GM12891 (cell line): ENCODE results near the gene CD320.
"Not testable (repeated sequence)": the region's sequence is repeated elsewhere in the genome, so short reads cannot be mapped to it uniquely, and the experiment has no call there.

ENCODE experiments used
- POLR2A ChIP-seq: IDR thresholded peaks from 2 replicates; pipeline ENCODE4 v1.6.1; 2011; ENCODE audit warnings: low read depth, low read length, control low read depth
- POLR2AphosphoS5 ChIP-seq: IDR thresholded peaks from 2 replicates; pipeline ENCODE4 v1.6.1; 2011; ENCODE audit warnings: low read depth, low read length, control low read depth
- TAF1 ChIP-seq: IDR thresholded peaks from 2 replicates; pipeline ENCODE4 v1.6.1; 2011; ENCODE audit warnings: low read depth, low read length, control low read depth

DNA sequence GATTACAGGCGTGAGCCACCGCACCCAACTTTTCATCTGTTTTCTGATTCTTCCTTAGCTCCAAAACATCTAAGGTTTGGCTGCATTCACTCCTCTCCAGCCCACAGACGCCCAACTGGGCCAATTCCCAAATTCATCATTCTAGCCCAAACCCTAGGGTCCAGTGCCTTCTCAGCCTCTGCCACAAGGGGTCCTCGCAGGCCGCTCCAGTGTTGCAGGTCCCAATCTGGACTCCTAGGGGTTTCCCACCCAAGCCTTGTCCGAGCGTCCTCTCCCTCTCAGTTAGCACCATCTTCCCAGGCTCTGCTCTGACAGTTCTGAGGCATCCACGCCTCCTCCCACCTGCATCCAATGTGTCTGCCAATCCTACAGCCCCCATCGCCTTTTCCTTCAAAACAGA is 31.6 kb downstream of the CD320 start:
- TF ChIP-seq POLR2A, POLR2AphosphoS5, TAF1: not testable (repeated sequence)
